ENCODE measurements around the gene SUSD1.

Gene SUSD1

DNA sequence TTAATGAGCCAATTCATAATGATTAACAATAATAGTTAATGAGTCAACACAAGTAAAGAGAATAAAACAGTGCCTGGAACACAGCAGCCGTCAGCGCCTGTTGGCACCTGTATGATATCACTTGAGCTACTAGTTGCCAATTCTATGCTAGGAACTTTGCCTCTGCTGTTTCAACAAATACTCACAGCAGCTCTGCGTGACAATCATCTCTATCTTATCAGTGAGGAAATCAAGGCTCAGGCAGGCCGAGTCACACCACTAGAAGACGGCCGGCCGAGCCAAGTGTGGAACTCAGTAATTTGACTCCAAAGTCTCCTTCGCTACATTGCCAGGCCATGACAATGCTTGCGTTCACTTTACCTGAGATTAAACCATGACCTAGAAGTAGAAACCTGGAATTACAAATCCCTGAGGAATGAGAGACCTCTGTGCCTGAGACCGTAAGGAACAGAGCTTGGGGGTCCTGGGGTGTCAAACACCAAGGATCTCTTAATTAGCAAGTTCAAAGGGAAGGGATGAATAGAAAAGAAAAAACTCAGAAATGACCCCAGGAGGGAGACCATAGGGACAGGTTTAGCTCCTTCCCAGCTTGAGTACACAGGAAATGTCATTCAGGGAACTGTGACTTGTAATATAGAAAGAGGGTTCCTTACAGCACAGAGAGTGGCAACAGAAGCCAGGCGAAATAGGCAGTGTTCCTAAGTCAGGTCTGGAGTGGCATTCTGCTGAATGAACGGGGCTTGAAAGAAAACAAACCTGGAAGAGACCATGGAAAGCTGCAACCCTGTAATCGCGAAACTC lies 109.1 kb downstream of the SUSD1 start:
- DNase-seq (ENCODE audit: low read depth) = no peak

DNA sequence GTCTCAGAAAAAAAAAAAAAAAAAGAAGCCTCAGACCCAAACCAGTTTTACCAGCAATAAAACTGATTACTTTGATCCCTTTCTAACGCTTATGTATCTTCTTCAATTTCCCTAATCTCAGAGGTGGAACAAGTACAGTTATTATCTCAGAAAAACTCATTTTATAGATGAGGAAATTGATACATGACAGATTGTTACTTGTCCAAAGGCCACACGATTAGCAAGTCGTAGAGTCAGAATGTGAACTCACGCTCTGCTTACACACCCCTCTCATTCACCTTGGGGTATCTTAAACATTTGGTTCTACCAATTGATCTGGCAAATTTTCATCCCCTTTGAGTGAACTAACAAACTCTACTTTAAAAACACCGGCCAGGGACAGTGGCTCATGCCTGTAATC lies 110.2 kb downstream of the SUSD1 start:
- no peak for DNase-seq (ENCODE audit: low read depth)

DNA sequence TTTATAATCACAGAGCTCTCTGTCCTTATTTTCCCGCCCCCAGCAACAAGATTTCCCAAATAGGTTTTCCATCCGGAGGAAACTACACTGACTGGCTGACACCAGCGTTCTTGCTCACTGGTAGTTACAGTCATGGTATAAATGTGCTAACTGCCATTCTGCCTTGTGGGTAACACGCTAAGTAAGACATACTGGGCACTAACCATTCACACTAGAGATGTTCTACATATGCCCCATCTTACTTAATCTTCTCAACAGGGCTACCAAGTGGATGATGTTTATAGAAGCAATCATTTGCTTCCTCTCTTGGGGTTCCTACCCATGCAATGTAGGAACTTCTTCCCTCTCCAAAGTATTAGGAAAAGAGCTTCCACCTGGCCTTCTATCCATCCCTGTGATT lies 111.5 kb downstream of the SUSD1 start:
- no peak for DNase-seq (ENCODE audit: low read depth)

DNA sequence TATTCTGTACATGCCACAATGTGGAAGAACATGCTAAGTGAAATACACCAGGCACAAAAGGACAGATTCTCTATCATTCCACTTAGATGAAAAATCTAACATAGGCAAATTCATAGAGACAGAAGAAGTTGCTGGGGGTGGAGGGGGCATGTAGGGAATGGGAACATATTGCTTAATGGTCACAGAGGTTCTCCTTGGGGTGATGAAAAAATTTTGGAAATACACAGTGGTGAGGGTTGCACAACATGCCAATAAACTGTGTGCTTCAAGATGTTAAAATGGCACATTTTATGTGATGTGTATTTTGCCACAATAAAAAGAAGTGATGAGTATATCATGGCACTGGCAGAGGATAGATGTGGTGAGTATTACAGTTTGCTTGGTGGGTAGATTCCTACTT lies 111.9 kb downstream of the SUSD1 start:
- no peak for DNase-seq (ENCODE audit: low read depth)

DNA sequence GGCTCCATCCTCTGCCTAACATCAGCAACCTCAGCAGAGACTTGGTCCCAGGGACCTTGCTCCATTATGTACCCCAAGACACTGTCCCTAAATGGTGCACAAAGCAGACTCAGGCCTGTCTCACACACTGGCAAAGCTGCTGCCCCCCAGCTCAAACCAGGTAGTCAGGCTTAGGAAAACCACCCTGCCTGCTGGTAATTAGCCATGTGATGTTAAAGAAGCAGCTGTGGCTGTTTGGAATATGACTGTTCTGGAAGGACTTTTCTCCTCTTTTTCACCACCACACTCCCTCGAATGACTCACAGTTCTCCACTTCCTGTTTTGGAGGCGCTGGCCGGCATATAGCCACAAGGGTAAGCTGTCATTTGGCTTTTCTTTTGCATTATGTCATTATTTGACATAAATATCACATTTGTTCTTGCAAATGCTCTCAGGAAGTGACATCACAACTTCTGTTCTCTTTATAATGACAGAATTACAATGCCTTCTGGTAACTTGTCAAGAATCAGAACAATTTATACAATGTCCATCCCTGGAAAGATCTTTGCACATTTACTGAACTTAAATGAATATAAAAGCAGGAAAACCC lies 113.9 kb downstream of the SUSD1 start:
- DNase-seq (ENCODE audit: low read depth) = no peak

DNA sequence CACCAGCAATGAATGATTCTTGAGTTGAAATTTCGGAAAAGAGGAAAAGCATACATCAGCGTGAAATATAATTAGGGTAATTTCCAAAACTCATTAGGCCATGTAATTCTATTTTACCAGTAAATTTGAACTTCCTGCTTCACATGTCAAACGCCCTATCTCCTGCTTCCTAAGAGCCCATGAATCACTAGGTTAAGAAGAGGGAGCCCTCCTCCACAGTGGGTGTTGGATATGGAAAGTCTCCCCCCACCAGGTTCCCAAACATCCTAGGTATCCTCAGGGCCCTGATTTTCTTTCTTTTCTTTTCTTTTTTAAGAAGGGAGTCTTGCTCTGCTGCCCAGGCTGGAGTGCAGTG lies 115.2 kb downstream of the SUSD1 start:
- no peak for DNase-seq (ENCODE audit: low read depth)

DNA sequence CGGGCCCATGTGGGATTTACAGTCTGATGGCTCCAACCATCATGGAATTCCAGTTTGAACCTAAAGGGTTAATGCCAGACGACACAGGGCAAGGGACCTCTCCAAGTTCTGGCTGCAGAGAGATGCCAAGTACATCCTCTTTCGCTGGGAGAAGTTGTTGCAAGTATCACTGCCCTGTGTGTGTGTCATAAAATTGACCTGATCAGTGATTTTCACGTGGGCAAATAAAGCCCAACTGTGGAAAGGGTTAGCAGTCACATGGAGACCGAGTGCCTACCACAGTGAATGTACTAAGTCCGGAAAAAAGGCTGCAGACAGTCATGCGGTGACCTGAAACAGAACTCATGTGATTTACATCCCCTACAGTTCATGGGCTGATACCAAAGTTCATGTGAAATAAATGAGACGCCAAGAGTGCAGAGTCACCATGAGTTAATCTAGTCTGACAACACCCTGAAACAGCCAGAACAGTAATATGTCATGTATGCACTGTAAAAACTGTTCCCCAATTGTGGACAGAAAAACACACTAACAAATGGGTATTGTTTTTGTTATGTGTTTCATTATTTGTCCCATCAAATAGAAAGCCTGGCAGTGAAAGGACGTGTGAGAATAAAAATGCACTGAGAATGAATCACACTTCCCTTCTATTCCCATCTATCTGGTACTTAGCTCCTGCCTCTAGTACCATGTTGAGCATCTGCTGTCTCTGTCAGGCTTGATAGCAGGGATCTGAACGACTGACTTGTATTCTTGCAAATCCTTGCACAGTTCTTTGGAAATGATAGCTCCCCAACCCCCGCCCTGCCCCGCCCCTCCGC lies 115.7 kb downstream of the SUSD1 start:
- DNase-seq (ENCODE audit: low read depth) = no peak

DNA sequence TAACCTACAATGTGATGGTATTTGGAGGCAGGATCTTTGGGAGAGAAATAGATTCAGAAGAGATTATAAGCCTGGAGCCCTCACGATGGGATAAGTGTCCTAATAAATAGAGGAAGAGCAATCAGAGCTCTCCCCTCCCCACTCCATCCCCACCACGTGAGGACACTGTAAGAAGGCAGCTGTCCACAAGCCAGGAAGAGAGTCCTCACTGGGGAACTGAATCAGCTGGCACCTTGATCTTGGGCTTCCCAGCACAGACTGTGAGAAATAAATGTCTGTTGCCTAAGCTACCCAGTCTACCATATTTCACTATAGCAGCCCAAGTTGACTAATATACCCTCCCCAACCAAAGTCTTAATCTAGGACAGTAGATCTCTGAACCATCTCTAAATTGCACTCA lies 118.1 kb downstream of the SUSD1 start:
- no peak for DNase-seq (ENCODE audit: low read depth)

DNA sequence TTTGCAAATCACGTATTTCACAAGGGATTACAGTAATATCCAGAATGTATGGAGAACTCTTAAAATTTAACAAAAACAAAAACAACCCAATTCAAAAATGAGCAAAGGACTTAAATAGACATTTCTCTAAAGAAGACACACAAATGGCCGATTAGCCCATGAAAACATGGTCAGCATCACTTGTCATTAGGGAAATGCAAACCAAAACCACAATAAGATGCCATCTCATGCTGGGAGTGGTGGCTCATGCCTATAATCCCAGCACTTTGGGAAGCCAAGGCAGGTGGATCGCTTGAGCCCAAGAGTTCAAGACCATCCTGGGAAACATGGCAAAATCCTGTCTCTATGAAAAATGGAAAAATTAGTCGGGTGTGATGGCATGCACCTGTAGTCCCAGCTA lies 120.2 kb downstream of the SUSD1 start:
- DNase-seq (ENCODE audit: low read depth) = no peak

DNA sequence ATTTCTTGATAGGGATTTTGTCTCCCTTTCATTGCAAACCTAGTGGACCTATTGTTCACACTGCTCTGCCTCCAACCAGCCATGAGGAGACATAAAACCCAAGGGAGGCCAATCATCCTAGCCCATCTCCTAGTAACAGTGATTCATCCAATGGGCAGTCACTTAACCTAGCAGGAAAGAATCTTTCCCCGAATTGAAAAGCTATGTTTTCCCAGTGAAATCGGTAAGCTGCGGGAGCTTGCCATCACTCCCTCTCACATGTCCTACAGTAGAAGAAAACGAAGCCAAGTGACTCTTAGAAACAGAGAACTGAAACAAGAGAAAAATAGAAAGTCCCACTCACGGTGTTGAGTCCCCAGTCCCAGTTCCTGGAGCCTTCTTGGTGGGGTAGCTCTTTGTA lies 123.3 kb downstream of the SUSD1 start:
- no peak for DNase-seq (ENCODE audit: low read depth)

DNA sequence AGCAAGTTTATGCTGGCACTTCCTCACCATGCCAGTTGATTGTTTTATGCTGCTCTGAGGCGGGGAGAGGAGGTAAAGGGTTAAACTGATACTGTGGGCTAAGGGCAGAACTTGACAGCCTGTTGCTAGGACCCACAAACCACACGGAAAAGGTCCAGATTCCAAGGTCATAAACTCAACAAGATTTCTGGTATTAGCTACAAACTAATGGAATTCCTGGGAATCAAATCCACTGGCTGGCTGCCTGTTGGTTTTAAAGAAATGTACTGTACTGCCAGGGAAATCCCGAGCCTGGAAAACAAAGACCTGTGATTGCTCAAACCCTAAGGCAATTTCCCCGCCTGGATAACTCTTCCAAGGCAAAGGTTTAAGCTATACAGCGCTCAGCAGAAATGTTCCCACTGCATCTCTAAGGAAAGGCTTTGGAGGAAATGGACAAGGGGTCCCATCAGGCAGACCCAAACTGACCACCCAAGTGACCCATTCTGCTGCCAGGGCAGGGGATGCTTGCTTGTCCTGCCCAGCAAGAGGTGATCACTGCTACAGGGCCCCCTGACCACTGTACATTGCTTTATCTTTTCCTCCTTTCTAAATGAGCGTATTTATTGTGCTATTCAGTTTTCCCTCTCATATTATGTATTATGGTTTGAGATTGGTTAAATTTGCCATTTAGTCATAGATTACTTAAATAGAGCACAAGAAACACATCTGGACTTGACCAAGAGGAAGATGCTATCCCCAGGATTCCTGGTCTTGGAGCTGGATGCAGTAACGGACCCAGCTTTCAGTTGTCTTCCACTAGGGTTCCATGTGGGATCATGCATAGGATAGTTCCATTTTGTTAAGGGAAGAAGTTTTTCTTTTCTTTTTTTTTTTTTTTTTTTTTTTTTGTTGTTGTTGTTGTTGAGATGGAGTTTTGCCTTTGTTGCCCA lies 124.3 kb downstream of the SUSD1 start:
- DNase-seq (ENCODE audit: low read depth) = no peak

DNA sequence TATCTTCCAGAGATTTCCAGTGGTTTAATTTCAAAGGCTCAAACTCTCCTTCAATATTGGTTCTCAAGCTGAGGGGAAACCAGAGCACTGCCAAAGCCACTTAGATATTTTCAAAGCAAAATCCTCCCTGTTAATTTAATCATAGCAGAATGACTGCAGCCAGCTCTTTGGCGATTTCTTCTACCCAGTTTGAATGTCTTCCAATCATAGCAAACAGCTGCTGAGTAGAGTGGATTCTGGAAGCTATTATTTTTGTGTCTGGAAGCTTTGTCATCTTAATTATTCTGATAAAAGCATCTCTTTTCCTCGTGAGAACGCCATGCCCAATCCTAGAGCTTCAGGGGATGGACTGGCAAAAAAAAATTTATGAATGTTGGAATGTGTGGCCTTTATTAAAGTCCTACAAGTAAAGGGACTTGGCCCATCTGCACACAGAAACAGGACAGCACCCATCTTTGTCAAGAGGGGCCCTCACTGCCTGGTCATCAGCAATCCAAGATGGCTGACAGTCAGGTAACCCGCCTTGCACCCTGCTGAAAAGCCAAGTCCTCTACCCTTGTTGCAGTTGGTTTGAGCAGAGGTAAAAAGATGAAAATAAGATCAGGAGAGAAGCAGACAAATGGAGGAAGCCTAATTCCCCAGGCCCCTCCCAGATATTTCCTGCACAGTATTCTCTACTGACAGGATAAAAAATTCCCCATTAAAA lies 125.1 kb downstream of the SUSD1 start:
- no peak for DNase-seq (ENCODE audit: low read depth)

DNA sequence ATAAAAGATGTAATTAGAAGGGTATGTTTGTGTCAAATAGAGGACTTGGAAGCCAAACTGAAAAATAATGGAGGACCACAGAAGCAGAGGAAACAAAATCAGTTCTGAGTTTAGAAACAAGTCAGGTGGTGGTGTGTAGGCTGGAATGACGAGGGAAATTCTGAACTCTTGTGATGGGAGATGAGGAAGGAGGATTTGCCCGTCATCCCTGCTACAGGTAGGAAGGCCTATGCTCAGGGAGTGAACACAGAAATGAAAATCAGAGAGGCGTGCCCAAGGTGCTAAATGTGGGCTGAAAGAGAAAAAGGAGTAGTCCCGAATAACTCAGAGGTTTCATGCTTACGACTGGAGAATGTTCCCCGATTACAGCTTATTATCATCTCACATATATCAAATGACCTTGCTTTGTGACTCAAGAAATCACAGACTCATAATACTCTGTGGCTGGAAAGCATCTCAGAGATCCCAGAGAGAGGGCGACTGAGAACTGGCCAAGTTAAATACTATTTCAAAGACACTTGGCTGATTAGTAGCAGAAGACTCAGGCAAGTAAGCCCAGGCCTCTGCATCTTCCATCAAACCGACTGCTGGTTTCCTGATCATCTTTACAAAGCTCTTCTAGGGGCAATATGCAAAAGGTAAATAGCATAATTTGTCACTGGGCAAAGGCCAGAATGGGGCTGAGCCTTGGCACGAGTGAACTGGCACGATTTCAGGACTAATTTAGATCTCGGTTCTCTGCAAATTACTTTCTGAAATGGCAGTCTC lies 126.0 kb downstream of the SUSD1 start:
- DNase-seq (ENCODE audit: low read depth) = no peak

DNA sequence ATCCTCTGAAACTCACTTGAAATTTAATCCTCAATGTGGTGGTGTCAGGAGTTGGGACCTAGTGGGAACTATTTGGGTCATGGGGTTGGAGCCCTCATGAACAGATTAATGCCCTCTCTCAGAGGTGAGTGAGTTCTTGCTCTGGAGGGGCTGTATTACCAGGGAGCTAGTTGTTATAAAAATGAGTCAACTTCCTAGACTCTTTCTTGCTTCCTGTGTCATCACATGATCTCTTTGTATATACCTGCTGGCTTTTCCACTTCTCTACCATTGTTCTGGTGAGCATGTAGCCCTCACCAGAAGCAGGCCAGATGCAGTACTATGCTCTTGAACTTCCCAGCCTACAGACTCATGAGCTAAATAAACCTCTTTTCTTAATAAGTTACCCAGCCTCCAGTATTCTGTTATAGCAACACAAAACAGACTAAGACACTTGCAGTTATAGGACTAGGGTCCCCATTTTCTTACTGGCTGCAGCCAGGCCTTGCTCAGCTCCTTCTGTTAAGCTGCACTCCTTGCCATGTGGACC lies 127.5 kb downstream of the SUSD1 start:
- DNase-seq (ENCODE audit: low read depth) = no peak

DNA sequence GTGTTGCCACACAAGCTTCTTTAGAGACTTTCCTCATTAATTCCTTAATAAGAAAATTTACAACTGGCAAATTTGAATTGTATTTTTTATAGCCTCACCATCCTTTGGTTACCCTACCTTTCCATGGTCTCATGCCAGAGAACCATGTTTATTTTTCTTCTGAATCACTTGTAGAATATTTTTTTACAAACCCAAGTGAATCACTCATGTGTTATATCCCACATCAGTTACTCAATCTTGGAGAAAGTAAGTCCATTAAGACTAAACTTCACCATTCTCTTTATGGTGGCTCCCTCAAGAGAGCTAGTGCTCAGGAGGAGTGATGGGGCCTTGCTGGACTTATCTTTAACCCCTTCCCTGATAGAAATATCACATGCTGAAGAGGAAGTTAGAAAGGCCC lies 128.9 kb downstream of the SUSD1 start:
- no peak for DNase-seq (ENCODE audit: low read depth)

DNA sequence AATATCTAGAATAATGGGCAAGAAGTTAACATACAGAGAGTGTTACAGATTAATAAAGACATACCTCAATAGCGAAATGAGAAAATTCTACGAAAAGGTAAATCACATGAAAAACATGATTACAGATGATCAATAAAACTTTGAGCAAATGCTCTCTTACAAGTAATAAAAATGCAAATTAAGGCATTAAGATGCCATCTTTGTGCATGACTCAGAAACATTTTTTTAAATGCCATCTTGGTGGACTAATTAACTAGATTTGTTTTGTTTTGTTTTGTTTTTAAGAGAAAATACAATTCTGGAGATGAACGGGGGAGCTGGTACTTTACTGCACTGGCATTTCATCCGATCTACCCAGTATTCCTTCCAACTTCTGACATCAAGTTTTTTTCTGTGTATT lies 130.2 kb downstream of the SUSD1 start:
- DNase-seq (ENCODE audit: low read depth) = no peak

DNA sequence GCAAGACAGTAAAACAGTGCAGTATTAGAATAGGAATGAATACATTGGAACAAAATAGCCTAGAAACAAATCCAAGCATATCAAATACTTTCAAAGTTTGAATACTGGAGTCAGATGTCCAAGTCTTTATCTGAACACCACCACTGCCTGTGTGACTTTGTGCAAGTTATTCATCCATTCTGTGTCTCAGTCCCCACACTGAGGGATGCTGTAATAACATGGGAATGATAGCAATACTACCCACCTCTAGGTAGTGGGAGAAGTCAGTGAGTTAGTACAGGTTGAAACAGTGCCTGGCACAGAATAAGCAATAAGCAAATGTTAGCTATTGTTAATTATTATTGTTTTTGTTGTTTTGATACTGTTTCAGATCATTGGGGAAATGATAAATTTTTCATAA lies 130.9 kb downstream of the SUSD1 start:
- DNase-seq (ENCODE audit: low read depth) = no peak

DNA sequence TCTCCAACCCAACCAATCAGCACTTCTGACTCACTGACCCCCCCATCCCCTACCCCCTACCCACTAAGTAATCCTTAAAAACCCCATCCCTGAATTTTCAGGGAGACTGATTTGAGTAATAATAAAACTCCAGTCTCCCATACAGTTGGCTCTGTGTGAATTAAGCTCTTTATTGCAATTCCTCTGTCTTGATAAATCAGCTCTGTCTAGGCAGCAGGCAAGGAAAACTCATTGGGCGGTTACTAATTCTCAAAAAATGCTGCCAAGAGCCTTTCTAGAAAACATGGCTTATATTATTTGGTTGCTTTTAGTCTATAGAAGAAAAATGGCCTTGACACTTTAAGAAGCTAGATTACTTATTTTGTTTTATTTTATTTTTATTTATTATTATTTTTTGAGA lies 131.7 kb downstream of the SUSD1 start:
- DNase-seq (ENCODE audit: low read depth) = no peak

DNA sequence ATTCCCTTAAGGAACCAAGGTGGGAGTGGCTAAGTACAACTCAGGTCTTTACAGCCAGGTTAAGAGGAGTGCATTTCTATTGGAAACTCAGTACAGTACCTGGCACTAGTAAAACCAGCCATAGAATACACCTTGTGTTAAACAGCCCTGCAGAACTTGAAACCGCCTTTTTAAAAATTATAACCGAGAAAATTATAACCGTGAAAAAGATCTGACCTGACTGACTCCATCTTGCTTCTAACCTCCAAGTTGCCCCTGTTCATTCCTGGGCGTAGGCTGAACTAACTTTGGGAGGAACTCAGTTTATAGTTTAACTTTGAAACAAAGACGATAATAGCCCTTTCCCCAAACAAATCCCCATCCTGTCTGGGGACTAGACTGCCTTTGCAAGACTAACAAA lies 132.3 kb downstream of the SUSD1 start:
- no peak for DNase-seq (ENCODE audit: low read depth)

DNA sequence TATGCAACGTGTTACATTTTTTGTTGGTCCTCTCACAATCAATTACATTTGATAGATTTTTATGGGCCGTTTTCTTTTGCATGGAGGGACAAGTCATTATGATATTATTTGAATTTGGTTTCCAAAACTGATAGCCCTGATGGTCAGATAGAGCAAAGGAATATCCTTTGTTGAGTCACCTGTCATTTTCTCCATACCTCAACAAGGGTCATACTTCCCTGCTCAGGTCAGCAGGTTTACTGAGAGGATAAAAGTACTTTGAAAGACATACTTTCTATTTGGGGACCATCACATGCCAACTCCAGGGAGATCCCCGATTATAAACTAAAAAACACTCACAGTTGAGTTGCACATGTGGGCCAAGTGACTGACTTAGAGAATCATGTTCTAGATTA lies 132.9 kb downstream of the SUSD1 start:
- DNase-seq (ENCODE audit: low read depth) = no peak
